Raji (cell line): Measurements from ENCODE around the gene RNF213.

Experiments used
- POLR2A ChIP-seq: IDR thresholded peaks from 2 replicates; pipeline ENCODE4 v1.6.1; 2011; ENCODE audit warnings: low read depth, low read length, control low read depth; ENCODE audit not compliant: insufficient read depth

Gene RNF213

GRCh38 chr17:80387071-80387470, 126.4 kb downstream of the RNF213 start:
- no peak for TF ChIP-seq POLR2A

GRCh38 chr17:80388175-80388574, 127.5 kb downstream of the RNF213 start:
- no peak for TF ChIP-seq POLR2A

GRCh38 chr17:80388601-80389000, 127.9 kb downstream of the RNF213 start:
- no peak for TF ChIP-seq POLR2A

GRCh38 chr17:80389011-80389995, 128.7 kb downstream of the RNF213 start:
- TF ChIP-seq POLR2A, result no peak

GRCh38 chr17:80393241-80393890, 132.7 kb downstream of the RNF213 start:
- TF ChIP-seq POLR2A, result no peak

- no peak for TF ChIP-seq POLR2A
Observed at GRCh38 chr17:80393961-80394360, 133.3 kb downstream of the RNF213 start.

GRCh38 chr17:80394629-80395216, 134.1 kb downstream of the RNF213 start:
- TF ChIP-seq POLR2A, result no peak

- TF ChIP-seq POLR2A, result no peak
Observed at GRCh38 chr17:80395402-80396151, 134.9 kb downstream of the RNF213 start.

GRCh38 chr17:80396157-80397033, 135.7 kb downstream of the RNF213 start:
- no peak for TF ChIP-seq POLR2A

- no peak for TF ChIP-seq POLR2A
Observed at GRCh38 chr17:80397034-80397387, 136.4 kb downstream of the RNF213 start.

- no peak for TF ChIP-seq POLR2A
Observed at GRCh38 chr17:80397686-80398085, 137.0 kb downstream of the RNF213 start.

- no peak for TF ChIP-seq POLR2A
Observed at GRCh38 chr17:80402959-80403358, 142.3 kb downstream of the RNF213 start.

GRCh38 chr17:80406146-80406545, 145.5 kb downstream of the RNF213 start:
- TF ChIP-seq POLR2A, result no peak

GRCh38 chr17:80408872-80409271, 148.2 kb downstream of the RNF213 start:
- no peak for TF ChIP-seq POLR2A

GRCh38 chr17:80409626-80410025, 149.0 kb downstream of the RNF213 start:
- no peak for TF ChIP-seq POLR2A
